HepG2 (cell line): ENCODE results near the gene ZBTB46. TPM values are rescaled to one million over a fixed set of nuclear protein-coding genes. Genes with fewer than 3 reads are reported as not detected.

ENCODE experiments used
- ATAC-seq: fragments of 200-7000 bp; cut with Tn5 transposase; 3 replicates; pipeline ENCODE4 v1.9.1; 2020; ENCODE audit warnings: mild to moderate bottlenecking, moderate library complexity
- BruUV-seq: library from RNA; stranded (reverse); fragments of 400-500 nt; replicated peaks from 2 replicates; lab custom pipeline; 2021; lab: Mats Ljungman, UMichigan
- CTCF ChIA-PET: fragments of 300-600 bp; formaldehyde crosslinking; extraction: SDS; loops from one replicate; lab custom pipeline; 2021; ENCODE audit warnings: low total read pairs, inconsistent platforms, low intra/inter-chr PET ratio; lab: Yijun Ruan, JAX
- POLR2A ChIA-PET: fragments of 350-600 bp; sonication (Branson Sonifier 250); formaldehyde crosslinking; loops from one replicate; lab custom pipeline; 2020; ENCODE audit warnings: antibody characterized with exemption, inconsistent platforms; lab: Yijun Ruan, JAX
- DNase-seq: peaks from one replicate; pipeline ENCODE4 v3.0.0-alpha.2; 2015; ENCODE audit warnings: low spot score
- FAIRE-seq: peaks from 3 replicates; lab custom pipeline; 2011; peaks lifted over from hg19 to GRCh38; lab: Jason Lieb, UNC
- H2AFZ ChIP-seq: one replicate; pipeline ENCODE4 v1.6.1; 2011; ENCODE audit warnings: low read length, inconsistent platforms
- H3K27ac ChIP-seq: fragments of 300-600 bp; 3 replicates; pipeline ENCODE4 v1.8.0; 2011; ENCODE audit warnings: mixed run types, mild to moderate bottlenecking, mixed read lengths, low read length, inconsistent platforms; ENCODE audit not compliant: insufficient read depth; ENCODE audit errors: extremely low read length
- H3K27me3 ChIP-seq, 2 experiments: fragments of 200-600 bp in 1 of 2; 2 replicates in 1 of 2; 3 replicates in 1 of 2; pipeline versions ENCODE4 v1.6.0 to v1.8.0; 2011; ENCODE audit warnings: low read length in 2 of 2, mild to moderate bottlenecking in 2 of 2, moderate library complexity in 2 of 2, inconsistent platforms in 1 of 2; ENCODE audit not compliant: insufficient read depth in 2 of 2, control insufficient read depth in 1 of 2
- H3K36me3 ChIP-seq, 2 experiments: fragments of 200-600 bp in 1 of 2; replicated peaks in 1 of 2; 2 replicates in 1 of 2; 3 replicates in 1 of 2; pipeline versions ENCODE4 v1.5.1 to v1.8.0; 2011; ENCODE audit warnings: low read length in 2 of 2, inconsistent platforms in 1 of 2; ENCODE audit not compliant: insufficient read depth in 2 of 2, control insufficient read depth in 1 of 2
- H3K4me1 ChIP-seq: 2 replicates; pipeline ENCODE4 v1.5.1; 2012; ENCODE audit warnings: low read length, inconsistent platforms; ENCODE audit not compliant: insufficient read depth
- H3K4me2 ChIP-seq: 2 replicates; pipeline ENCODE4 v1.6.0; 2011; ENCODE audit warnings: low read depth, low read length, inconsistent platforms
- H3K4me3 ChIP-seq, 3 experiments: fragments of 200-600 bp in 1 of 3; sonication (generic), shearing (Covaris generic) in 1 of 3; replicated peaks in 1 of 3; 2 replicates each; pipeline ENCODE4 v1.5.1; 2011 to 2016; ENCODE audit warnings: low read length in 3 of 3, inconsistent platforms in 2 of 3, low read depth in 2 of 3, mild to moderate bottlenecking in 2 of 3, control low read depth in 1 of 3, mixed read lengths in 1 of 3; ENCODE audit not compliant: insufficient read depth in 1 of 3
- H3K79me2 ChIP-seq: one replicate; pipeline ENCODE4 v1.6.1; 2011; ENCODE audit warnings: low read length, inconsistent platforms; ENCODE audit not compliant: insufficient read depth
- H3K9ac ChIP-seq: 2 replicates; pipeline ENCODE4 v1.6.0; 2011; ENCODE audit warnings: mild to moderate bottlenecking, low read depth, low read length, inconsistent platforms; ENCODE audit not compliant: insufficient read depth
- H3K9me3 ChIP-seq: 2 replicates; pipeline ENCODE4 v1.5.1; 2012; ENCODE audit warnings: mild to moderate bottlenecking, low read length
- H4K20me1 ChIP-seq: 2 replicates; pipeline ENCODE4 v1.6.0; 2011; ENCODE audit warnings: inconsistent platforms, mild to moderate bottlenecking, low read length, moderate library complexity; ENCODE audit not compliant: insufficient read depth
- ATF7-NPFF ChIP-seq: sonication (generic); formaldehyde crosslinking; IDR thresholded peaks from 2 replicates; pipeline ENCODE4 v1.8.1; 2023; ENCODE audit warnings: mild to moderate bottlenecking, low read depth, missing genetic modification reagents, moderate library complexity
- MTA1 ChIP-seq: sonication (generic); formaldehyde crosslinking; IDR thresholded peaks from 2 replicates; pipeline ENCODE4 v1.4.0; 2020; ENCODE audit warnings: missing genetic modification reagents, mild to moderate bottlenecking, borderline replicate concordance
- PRMT3 ChIP-seq: sonication (generic); formaldehyde crosslinking; IDR thresholded peaks from 2 replicates; pipeline ENCODE4 v1.8.1; 2022; ENCODE audit warnings: low read depth, mild to moderate bottlenecking, moderate library complexity, missing genetic modification reagents, borderline replicate concordance
- SAP130 ChIP-seq: IDR thresholded peaks from 2 replicates; pipeline ENCODE4 v1.6.1; 2016; ENCODE audit warnings: low read depth
- ZBTB25 ChIP-seq: IDR thresholded peaks from 2 replicates; pipeline ENCODE4 v1.6.1; 2018; ENCODE audit warnings: missing genetic modification reagents
- ZFY ChIP-seq: sonication (generic); formaldehyde crosslinking; IDR thresholded peaks from 2 replicates; pipeline ENCODE4 v1.4.0; 2020; ENCODE audit warnings: missing genetic modification reagents
- ZNF562 ChIP-seq: sonication (generic); formaldehyde crosslinking; IDR thresholded peaks from 2 replicates; pipeline ENCODE4 v1.8.0; 2022; ENCODE audit warnings: missing genetic modification reagents, borderline replicate concordance
- ZNF572 ChIP-seq: sonication (generic); formaldehyde crosslinking; IDR thresholded peaks from 2 replicates; pipeline ENCODE4 v1.5.1; 2020; ENCODE audit warnings: mild to moderate bottlenecking, missing genetic modification reagents
- ZNF577 ChIP-seq: sonication (generic); formaldehyde crosslinking; IDR thresholded peaks from 2 replicates; pipeline ENCODE4 v1.4.0; 2020; ENCODE audit warnings: mild to moderate bottlenecking, low read depth, missing genetic modification reagents, borderline replicate concordance
- ZNF678 ChIP-seq: sonication (generic); formaldehyde crosslinking; IDR thresholded peaks from 2 replicates; pipeline ENCODE4 v1.4.0; 2020; ENCODE audit warnings: mild to moderate bottlenecking, missing genetic modification reagents
- WGBS: methylation state at CpG from one replicate; pipeline ENCODE4 v1.1.6; 2017; ENCODE audit warnings: low lambda C conversion rate; 5-methylcytosine and 5-hydroxymethylcytosine counted together
- in situ Hi-C: cut with HindIII; loops from 2 replicates; pipeline ENCODE4 v1.10.0; 2017; ENCODE audit warnings: low pct_unique_long_range_greater_than_20kb; ENCODE audit not compliant: extremely low pct_ligation_motif_present
- intact Hi-C: fragments of 100-400 bp; cut with micrococcal nuclease; formaldehyde crosslinking; loops from one replicate; pipeline ENCODE4 v1.10.0; 2022; ENCODE audit not compliant: unreplicated experiment
- polyA plus RNA-seq, 8 experiments: library from polyadenylated mRNA; depleted of rRNA in 3 of 8; stranded (reverse) in 7 of 8; unstranded in 1 of 8; fragments of >200 nt; fragmentation: Illumina TruSeq in 4 of 8; extraction: Trizol in 4 of 8; gene quantifications; 2 replicates each; pipeline versions ENCODE4 v1.2.1 to v1.2.3, GENCODE V29; 2011 to 2016; ENCODE audit warnings: low read depth in 4 of 8, missing spikeins in 1 of 8, mixed read lengths in 1 of 8; ENCODE audit not compliant: insufficient read depth in 1 of 8
- total RNA-seq, 5 experiments: library from RNA; depleted of rRNA; stranded (reverse); fragments of >200 nt; fragmentation: Illumina TruSeq; extraction: Trizol; gene quantifications; 2 replicates each; pipeline ENCODE4 v1.2.3, GENCODE V29; 2016; ENCODE audit warnings: low read depth in 1 of 5

ZBTB46 gene
- total and polyA plus RNA-seq, 2 of the 13 experiments (the other 11 are each of a cell fraction or from before 2014, with no cell fraction given), result 1.6 to 13.5 TPM

GRCh38 chr20:63782051-63782471 lies 49.0 kb downstream of the ZBTB46 start (continued):
- TF ChIP-seq ZBTB25 (CRISPR knock-in tag) (no peak), ZNF577 (no peak), ZNF562 (CRISPR knock-in tag) (no peak), PRMT3 (CRISPR knock-in tag) (no peak), SAP130 (CRISPR knock-in tag) (peak; percentile 61)

- in situ Hi-C loops, result loop anchor here (10.0 kb wide), 1 partner anchor 76 kb away; the partner anchor contains the start of genes ARFRP1 and ZGPAT
- H3K4me2 ChIP-seq, result no peak overlapping the region
- no peaks in the 10 kb centered on the region for H3K36me3 ChIP-seq
- no peaks in the 10 kb centered on the region for H4K20me1 ChIP-seq
- H3K9ac ChIP-seq, result no peak overlapping the region
- no peak for ATAC-seq
- H3K4me3 ChIP-seq, result no peak overlapping the region
- H3K27me3 ChIP-seq, result no peaks in the 10 kb centered on the region
- WGBS, result 92% methylated on average over 14 of the region's 14 CpGs
- no peaks in the 10 kb centered on the region for H3K79me2 ChIP-seq
- ChIA-PET POLR2A (interaction anchor here (0.6 kb wide), 1 partner anchor 181 kb away, joined by 3 read pairs; no protein-coding TSS in a partner anchor), CTCF (interaction anchor here (1.7 kb wide), 1 partner anchor 74 kb away, joined by 12 read pairs; no protein-coding TSS in a partner anchor)
- no peak for FAIRE-seq
- no peak overlapping the region for H2AFZ ChIP-seq
- no peak for TF ChIP-seq ATF7-NPFF (CRISPR knock-in tag)
- no peak for TF ChIP-seq ZNF678
- TF ChIP-seq ZFY (CRISPR knock-in tag), result 0 out of 2 replicates have a peak, but pooled peaks have one; percentile 3
- TF ChIP-seq MTA1 (CRISPR knock-in tag), result no peak
- no peak for TF ChIP-seq ZNF572 (CRISPR knock-in tag)
- intact Hi-C loops, result no loop called here
- BruUV-seq, result no TSS peak
- DNase-seq, result no peak
- H3K27ac ChIP-seq, result no peak overlapping the region
- peaks cover 22% of the 10 kb centered on the region for H3K4me1 ChIP-seq
- no peaks in the 10 kb centered on the region for H3K9me3 ChIP-seq
Measured at GRCh38 chr20:63781181-63781580, 49.9 kb downstream of the ZBTB46 start.
